MM.1S (cell line): Measurements from ENCODE around the gene ATP8B3.

Source experiments
- CTCF ChIP-seq: fragments of 300-600 bp; sonication (generic); IDR thresholded peaks from 2 replicates; pipeline ENCODE4 v1.5.1; 2016; ENCODE audit warnings: antibody characterized with exemption, low read length, mixed read lengths
- EZH2 ChIP-seq: fragments of 300-600 bp; sonication (generic); optimal IDR thresholded peaks from 2 replicates; pipeline ENCODE3; 2017; ENCODE audit warnings: low read depth, mild to moderate bottlenecking, antibody characterized with exemption, low read length, mixed read lengths
- EZH2phosphoT487 ChIP-seq: fragments of 300-600 bp; sonication (generic); IDR thresholded peaks from 2 replicates; pipeline ENCODE4 v1.6.1; 2018; ENCODE audit warnings: antibody characterized with exemption, low read length

- TF ChIP-seq EZH2 (peak; percentile 13), CTCF (no peak), EZH2phosphoT487 (no peak)
These were observed 26.8 kb downstream of the ATP8B3 start for GRCh38 chr19:1785310-1785709.
